SK-N-SH (cell line): Measurements from ENCODE around the gene SEC24B. TPM values are rescaled to one million over a fixed set of nuclear protein-coding genes. Genes with fewer than 3 reads are reported as not detected.
A peak's percentile ranks its signal among the peaks of the same experiment; 100 is the strongest.

Source experiments
- CTCF ChIA-PET: fragments of 300-600, 350-600 bp; formaldehyde crosslinking; extraction: SDS; loops from one replicate; lab custom pipeline; 2021; lab: Yijun Ruan, JAX
- POLR2A ChIA-PET: fragments of 350-600 bp; sonication (Branson Sonifier 250); formaldehyde crosslinking; extraction: SDS; loops from one replicate; lab custom pipeline; 2020; ENCODE audit warnings: antibody characterized with exemption, inconsistent platforms; lab: Yijun Ruan, JAX
- DNase-seq: peaks from one replicate; pipeline ENCODE4 v3.0.0; 2012
- H2AFZ ChIP-seq: fragments of 200-600 bp; sonication (generic); 2 replicates; pipeline ENCODE4 v1.8.1; 2016; ENCODE audit warnings: antibody characterized with exemption, mild to moderate bottlenecking, low read depth
- H3F3A ChIP-seq: fragments of 200-600 bp; sonication (generic); replicated peaks from 2 replicates; pipeline ENCODE3; 2016; ENCODE audit warnings: antibody characterized with exemption, mild to moderate bottlenecking; ENCODE audit not compliant: insufficient read depth
- H3K27ac ChIP-seq, 2 experiments: fragments of 200-500 bp in 1 of 2; fragments of 200-600 bp in 1 of 2; sonication (Bioruptor generic) in 1 of 2; sonication (generic), shearing (Covaris generic) in 1 of 2; 2 replicates each; pipeline versions ENCODE4 v1.5.1 to v1.6.1; 2014 to 2016; ENCODE audit warnings: low read depth in 2 of 2, inconsistent platforms in 1 of 2, low read length in 1 of 2, mild to moderate bottlenecking in 1 of 2, mixed read lengths in 1 of 2
- H3K27me3 ChIP-seq: fragments of 200-600 bp; sonication (generic), shearing (Covaris generic); 2 replicates; pipeline ENCODE4 v1.6.1; 2016; ENCODE audit warnings: mixed run types; ENCODE audit not compliant: insufficient read depth
- H3K36me3 ChIP-seq, 2 experiments: fragments of 200-500 bp in 1 of 2; fragments of 200-600 bp in 1 of 2; sonication (Bioruptor generic) in 1 of 2; sonication (generic) in 1 of 2; replicated peaks in 1 of 2; 2 replicates each; pipeline versions ENCODE3 to v1.5.1; 2014 to 2016; ENCODE audit warnings: low read length in 1 of 2, mild to moderate bottlenecking in 1 of 2; ENCODE audit not compliant: insufficient read depth in 2 of 2, control insufficient read depth in 1 of 2
- H3K4me1 ChIP-seq, 2 experiments: fragments of 200-500 bp in 1 of 2; fragments of 200-600 bp in 1 of 2; sonication (Bioruptor generic) in 1 of 2; sonication (generic), shearing (Covaris generic) in 1 of 2; 2 replicates each; pipeline versions ENCODE4 v1.5.1 to v1.6.1; 2014 to 2016; ENCODE audit warnings: low read depth in 1 of 2, low read length in 1 of 2, mixed run types in 1 of 2; ENCODE audit not compliant: insufficient read depth in 2 of 2, control insufficient read depth in 1 of 2
- H3K4me2 ChIP-seq: fragments of 200-600 bp; sonication (generic), shearing (Covaris generic); 2 replicates; pipeline ENCODE4 v1.6.1; 2017; ENCODE audit warnings: mixed run types
- H3K4me3 ChIP-seq, 2 experiments: fragments of 200-500 bp in 1 of 2; fragments of 200-600 bp in 1 of 2; sonication (Bioruptor generic) in 1 of 2; sonication (generic), shearing (Covaris generic) in 1 of 2; 2 replicates each; pipeline versions ENCODE4 v1.5.1 to v1.8.1; 2014 to 2016; ENCODE audit warnings: low read depth in 2 of 2, inconsistent platforms in 1 of 2, low read length in 1 of 2, mild to moderate bottlenecking in 1 of 2, mixed read lengths in 1 of 2, moderate library complexity in 1 of 2
- H3K79me2 ChIP-seq: fragments of 200-600 bp; sonication (generic); 2 replicates; pipeline ENCODE4 v1.8.1; 2017; ENCODE audit warnings: mild to moderate bottlenecking; ENCODE audit not compliant: insufficient read depth
- H3K9ac ChIP-seq: fragments of 200-600 bp; sonication (generic); 2 replicates; pipeline ENCODE4 v1.6.1; 2017; ENCODE audit warnings: mixed run types
- H3K9me2 ChIP-seq: fragments of 200-600 bp; sonication (generic); 2 replicates; pipeline ENCODE4 v1.6.1; 2017; ENCODE audit warnings: mixed run types
- H3K9me3 ChIP-seq: fragments of 200-600 bp; sonication (generic); 2 replicates; pipeline ENCODE4 v1.6.1; 2017; ENCODE audit warnings: mixed run types, mild to moderate bottlenecking, moderate library complexity
- H4K20me1 ChIP-seq: fragments of 200-600 bp; sonication (generic); 2 replicates; pipeline ENCODE4 v1.6.1; 2017; ENCODE audit warnings: mild to moderate bottlenecking, mixed run types; ENCODE audit not compliant: insufficient read depth
- CHD2 ChIP-seq: fragments of 150-350 bp; IDR thresholded peaks from 2 replicates; pipeline ENCODE4 v1.6.1; 2018; ENCODE audit warnings: low read length; ENCODE audit not compliant: partially characterized antibody
- EP300 ChIP-seq, 2 experiments: IDR thresholded peaks; 2 replicates each; pipeline versions ENCODE4 v1.4.0 to v1.6.1; 2012; ENCODE audit warnings: borderline replicate concordance in 1 of 2, low read depth in 1 of 2, low read length in 1 of 2
- FOXJ3 ChIP-seq: sonication (generic); formaldehyde crosslinking; IDR thresholded peaks from 2 replicates; pipeline ENCODE4 v1.5.1; 2020; ENCODE audit warnings: mild to moderate bottlenecking, missing genetic modification reagents
- FOXM1 ChIP-seq: IDR thresholded peaks from 2 replicates; pipeline ENCODE4 v1.4.0; 2012; ENCODE audit warnings: low read depth, mild to moderate bottlenecking
- GABPA ChIP-seq: IDR thresholded peaks from 2 replicates; pipeline ENCODE4 v1.4.0; 2012; ENCODE audit warnings: low read depth, mild to moderate bottlenecking
- MEF2A ChIP-seq: IDR thresholded peaks from 2 replicates; pipeline ENCODE4 v1.4.0; 2012; ENCODE audit warnings: low read depth, borderline replicate concordance
- MXI1 ChIP-seq: IDR thresholded peaks from 2 replicates; pipeline ENCODE4 v1.6.1; 2012; ENCODE audit warnings: mild to moderate bottlenecking, low read depth, low read length, improper control_type of control experiment
- NFIC ChIP-seq: IDR thresholded peaks from 2 replicates; pipeline ENCODE4 v1.4.0; 2012; ENCODE audit warnings: borderline replicate concordance
- NRF1 ChIP-seq: IDR thresholded peaks from 2 replicates; pipeline ENCODE4 v1.6.1; 2012; ENCODE audit warnings: low read depth, mild to moderate bottlenecking, low read length
- RAD21 ChIP-seq: IDR thresholded peaks from 2 replicates; pipeline ENCODE4 v1.6.1; 2012; ENCODE audit warnings: mild to moderate bottlenecking, low read length
- RCOR1 ChIP-seq: fragments of 150-350 bp; IDR thresholded peaks from 2 replicates; pipeline ENCODE4 v1.6.1; 2017; ENCODE audit warnings: antibody characterized with exemption, low read length
- RFX5 ChIP-seq: IDR thresholded peaks from 2 replicates; pipeline ENCODE4 v1.6.1; 2012; ENCODE audit warnings: mild to moderate bottlenecking, improper control_type of control experiment, low read length
- SIN3A ChIP-seq: IDR thresholded peaks from 2 replicates; pipeline ENCODE4 v1.6.1; 2012; ENCODE audit warnings: low read depth, mild to moderate bottlenecking, low read length, moderate library complexity, borderline replicate concordance
- SMC3 ChIP-seq: IDR thresholded peaks from 2 replicates; pipeline ENCODE4 v1.6.1; 2012; ENCODE audit warnings: low read depth, low read length, improper control_type of control experiment
- TCF12 ChIP-seq: IDR thresholded peaks from 2 replicates; pipeline ENCODE4 v1.4.0; 2012
- WGBS: methylation state at CpG from one replicate; pipeline ENCODE4 v1.1.6; 2017; ENCODE audit warnings: low lambda C conversion rate; 5-methylcytosine and 5-hydroxymethylcytosine counted together
- polyA plus RNA-seq, 3 experiments: library from polyadenylated mRNA; depleted of rRNA; stranded (reverse); fragments of >200 nt; gene quantifications; 2 replicates each; pipeline ENCODE4 v1.2.3, GENCODE V29; 2012
- TF ChIP-seq, protein P1 (sequence below): IDR thresholded peaks from 2 replicates; pipeline ENCODE4 v1.4.0; 2012; ENCODE audit warnings: low read depth
- TF ChIP-seq, protein P2 (sequence below): fragments of 200-600 bp; sonication (generic); IDR thresholded peaks from 2 replicates; pipeline ENCODE4 v1.6.1; 2017; ENCODE audit warnings: antibody characterized with exemption, mild to moderate bottlenecking, moderate library complexity
- TF ChIP-seq, protein P3 (sequence below): fragments of 150-350 bp; IDR thresholded peaks from 2 replicates; pipeline ENCODE4 v1.6.1; 2016; ENCODE audit warnings: mild to moderate bottlenecking, low read depth, low read length
- TF ChIP-seq, protein P4 (sequence below): IDR thresholded peaks from 2 replicates; pipeline ENCODE4; 2012

Gene SEC24B
- 23.0 and 34.4 TPM in 2 replicates for polyA plus RNA-seq (2012; rRNA removed)
- 23.0 and 24.5 TPM in 2 replicates for polyA plus RNA-seq (2012; cell fraction: cytosol; rRNA removed)
- 23.0 and 48.5 TPM in 2 replicates for polyA plus RNA-seq (2012; cell fraction: nucleus; rRNA removed)

DNA sequence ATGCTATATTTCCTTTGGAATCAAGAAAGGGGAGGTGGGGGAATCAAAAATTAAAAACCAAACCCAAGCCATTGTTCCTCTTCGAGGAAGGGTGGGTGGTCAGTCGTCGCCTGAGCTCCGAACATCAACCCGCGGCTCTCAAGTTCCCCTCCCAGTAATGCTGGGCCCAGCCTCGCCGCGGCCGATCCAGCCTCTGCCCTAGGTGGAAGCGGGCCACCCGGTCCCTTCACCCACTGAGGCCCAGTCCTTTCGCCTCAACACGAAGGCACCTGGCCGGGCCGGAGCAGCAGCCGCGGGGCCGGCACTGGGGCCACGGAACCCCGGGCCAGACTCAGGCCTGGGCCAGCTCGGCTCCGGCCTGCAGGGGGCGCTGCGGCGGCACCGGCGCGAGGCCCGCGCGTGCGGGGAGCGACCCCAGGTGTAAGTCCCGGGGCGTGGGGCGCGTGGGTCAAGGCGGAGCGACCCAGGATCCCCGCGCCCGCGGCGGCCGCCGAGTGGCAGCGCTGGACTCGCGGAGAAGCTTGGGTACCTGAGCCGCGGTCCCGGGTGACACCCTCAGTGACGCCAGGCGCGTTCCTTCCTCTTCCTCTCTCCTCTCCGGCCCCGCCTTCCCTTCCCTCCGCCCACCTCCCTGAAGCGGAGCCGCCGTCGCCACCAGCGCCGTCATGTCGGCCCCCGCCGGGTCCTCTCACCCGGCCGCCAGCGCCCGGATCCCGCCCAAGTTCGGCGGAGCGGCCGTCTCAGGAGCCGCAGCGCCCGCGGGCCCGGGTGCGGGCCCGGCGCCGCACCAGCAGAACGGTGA lies at the start of gene SEC24B:
TSS of gene SEC24B (plus strand) at position 611 of the 802 bp plus-strand sequence. CDS start at position 666, 55 bp downstream.
- 1% methylated on average over 6 of the region's 87 CpGs for WGBS
- Histone ChIP-seq H3F3A (peaks cover 8% of the 10 kb centered on the region), H3K4me2 (peak within 1 kb of the TSS; percentile 87), H3K36me3 (peaks cover 15 to 16% of the 10 kb centered on the region in 2 experiments), H3K4me1 (peaks cover 17 to 19% of the 10 kb centered on the region in 2 experiments), H3K9ac (peak within 1 kb of the TSS; percentile 80), H3K9me3 (no peaks in the 10 kb centered on the region), H3K27me3 (no peaks in the 10 kb centered on the region), H3K27ac (peak within 1 kb of the TSS; percentile 34 to 82), H2AFZ (peak within 1 kb of the TSS; percentile 97), H3K4me3 (peak within 1 kb of the TSS; percentile 88 to 89), H3K79me2 (peaks cover 61% of the 10 kb centered on the region), H3K9me2 (no peaks in the 10 kb centered on the region), H4K20me1 (peaks cover 42% of the 10 kb centered on the region)
- ChIA-PET CTCF (interaction anchor here (0.6 to 3.3 kb wide), 58 partner anchors 9 to 1083 kb away, joined by 3 to 20 read pairs (median 4); partner anchors contain the start of genes CASP6, CFI, GAR1 and MCUB), POLR2A (interaction anchor here (1.1 kb wide), 1 partner anchor 1248 kb away, joined by 3 read pairs; no protein-coding TSS in a partner anchor)
- TF ChIP-seq, protein P1, sequence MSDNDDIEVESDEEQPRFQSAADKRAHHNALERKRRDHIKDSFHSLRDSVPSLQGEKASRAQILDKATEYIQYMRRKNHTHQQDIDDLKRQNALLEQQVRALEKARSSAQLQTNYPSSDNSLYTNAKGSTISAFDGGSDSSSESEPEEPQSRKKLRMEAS, result peak; percentile 11; the same call in 1 of the 2 replicates
- TF ChIP-seq RFX5, result no peak
- no peak for TF ChIP-seq EP300 (IDR thresholded peaks at IDR 0.05; ENCODE audit: borderline replicate concordance in 1 of 2, low read depth in 1 of 2, low read length in 1 of 2)
- TF ChIP-seq RAD21, result peak; percentile 42
- TF ChIP-seq SMC3, result peak; percentile 48
- TF ChIP-seq, protein P2, sequence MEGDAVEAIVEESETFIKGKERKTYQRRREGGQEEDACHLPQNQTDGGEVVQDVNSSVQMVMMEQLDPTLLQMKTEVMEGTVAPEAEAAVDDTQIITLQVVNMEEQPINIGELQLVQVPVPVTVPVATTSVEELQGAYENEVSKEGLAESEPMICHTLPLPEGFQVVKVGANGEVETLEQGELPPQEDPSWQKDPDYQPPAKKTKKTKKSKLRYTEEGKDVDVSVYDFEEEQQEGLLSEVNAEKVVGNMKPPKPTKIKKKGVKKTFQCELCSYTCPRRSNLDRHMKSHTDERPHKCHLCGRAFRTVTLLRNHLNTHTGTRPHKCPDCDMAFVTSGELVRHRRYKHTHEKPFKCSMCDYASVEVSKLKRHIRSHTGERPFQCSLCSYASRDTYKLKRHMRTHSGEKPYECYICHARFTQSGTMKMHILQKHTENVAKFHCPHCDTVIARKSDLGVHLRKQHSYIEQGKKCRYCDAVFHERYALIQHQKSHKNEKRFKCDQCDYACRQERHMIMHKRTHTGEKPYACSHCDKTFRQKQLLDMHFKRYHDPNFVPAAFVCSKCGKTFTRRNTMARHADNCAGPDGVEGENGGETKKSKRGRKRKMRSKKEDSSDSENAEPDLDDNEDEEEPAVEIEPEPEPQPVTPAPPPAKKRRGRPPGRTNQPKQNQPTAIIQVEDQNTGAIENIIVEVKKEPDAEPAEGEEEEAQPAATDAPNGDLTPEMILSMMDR, result peak; percentile 80
- TF ChIP-seq SIN3A, result no peak; the same call in 1 of the 2 replicates
- peak; percentile 73 for TF ChIP-seq MXI1
- peak; percentile 41; the same call in 1 of the 2 replicates for TF ChIP-seq GABPA
- TF ChIP-seq RCOR1, result peak; percentile 34; the same call in 1 of the 2 replicates
- 0 out of 2 replicates have a peak, but pooled peaks have one; percentile 29 for TF ChIP-seq NRF1
- peak; percentile 93 for DNase-seq

DNA sequence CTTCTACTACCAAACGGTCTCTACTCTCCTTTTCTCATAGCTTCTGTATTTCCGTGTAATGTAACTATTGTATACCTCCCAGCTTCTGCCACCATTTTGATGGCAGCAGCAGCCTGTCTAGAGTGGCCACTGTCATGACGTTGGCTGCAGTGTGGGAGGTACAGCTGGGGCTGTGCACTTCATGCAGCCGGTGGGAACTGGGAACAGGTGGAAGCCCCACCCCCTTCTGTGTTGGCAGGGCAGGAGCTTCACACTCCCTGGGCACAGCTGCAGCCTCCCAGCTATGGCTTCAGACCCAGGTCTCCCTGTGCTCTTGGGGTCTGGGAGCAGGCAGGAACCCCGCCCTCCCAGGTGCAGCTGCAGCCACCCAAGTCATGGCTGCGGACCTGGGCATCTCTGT lies 49.8 kb upstream of the SEC24B start:
- no peak overlapping the region for H3K4me3 ChIP-seq
- no peak overlapping the region for H3K4me2 ChIP-seq
- no peak overlapping the region for H3K9ac ChIP-seq
- no peaks in the 10 kb centered on the region for H3K9me2 ChIP-seq
- DNase-seq, result no peak
- no peaks in the 10 kb centered on the region for H3K9me3 ChIP-seq
- WGBS, result 9% methylated on average over 6 of the region's 6 CpGs
- H4K20me1 ChIP-seq, result no peaks in the 10 kb centered on the region
- H3K27ac ChIP-seq, result no peak overlapping the region
- H2AFZ ChIP-seq, result no peak overlapping the region
- no peaks in the 10 kb centered on the region for H3K79me2 ChIP-seq
- POLR2A ChIA-PET, result no interaction called here
- H3K36me3 ChIP-seq, result no peaks in the 10 kb centered on the region
- H3F3A ChIP-seq, result no peaks in the 10 kb centered on the region
- no peaks in the 10 kb centered on the region for H3K4me1 ChIP-seq
- CTCF ChIA-PET, result interaction anchor here (1.1 kb wide), 1 partner anchor 22 kb away, joined by 4 read pairs; no protein-coding TSS in a partner anchor
- H3K27me3 ChIP-seq, result no peaks in the 10 kb centered on the region; the same call in 1 of the 2 replicates
- TF ChIP-seq RCOR1 (no peak), NRF1 (no peak), TCF12 (no peak), NFIC (no peak), CHD2 (no peak), FOXM1 (no peak), FOXJ3 (no peak), RFX5 (no peak), SMC3 (no peak), MEF2A (no peak)
- TF ChIP-seq, protein P2, result no peak
- TF ChIP-seq, protein P3, sequence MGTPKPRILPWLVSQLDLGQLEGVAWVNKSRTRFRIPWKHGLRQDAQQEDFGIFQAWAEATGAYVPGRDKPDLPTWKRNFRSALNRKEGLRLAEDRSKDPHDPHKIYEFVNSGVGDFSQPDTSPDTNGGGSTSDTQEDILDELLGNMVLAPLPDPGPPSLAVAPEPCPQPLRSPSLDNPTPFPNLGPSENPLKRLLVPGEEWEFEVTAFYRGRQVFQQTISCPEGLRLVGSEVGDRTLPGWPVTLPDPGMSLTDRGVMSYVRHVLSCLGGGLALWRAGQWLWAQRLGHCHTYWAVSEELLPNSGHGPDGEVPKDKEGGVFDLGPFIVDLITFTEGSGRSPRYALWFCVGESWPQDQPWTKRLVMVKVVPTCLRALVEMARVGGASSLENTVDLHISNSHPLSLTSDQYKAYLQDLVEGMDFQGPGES, result no peak
- TF ChIP-seq, protein P4, sequence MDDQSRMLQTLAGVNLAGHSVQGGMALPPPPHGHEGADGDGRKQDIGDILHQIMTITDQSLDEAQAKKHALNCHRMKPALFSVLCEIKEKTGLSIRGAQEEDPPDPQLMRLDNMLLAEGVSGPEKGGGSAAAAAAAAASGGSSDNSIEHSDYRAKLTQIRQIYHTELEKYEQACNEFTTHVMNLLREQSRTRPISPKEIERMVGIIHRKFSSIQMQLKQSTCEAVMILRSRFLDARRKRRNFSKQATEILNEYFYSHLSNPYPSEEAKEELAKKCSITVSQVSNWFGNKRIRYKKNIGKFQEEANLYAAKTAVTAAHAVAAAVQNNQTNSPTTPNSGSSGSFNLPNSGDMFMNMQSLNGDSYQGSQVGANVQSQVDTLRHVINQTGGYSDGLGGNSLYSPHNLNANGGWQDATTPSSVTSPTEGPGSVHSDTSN, result no peak
